ENCODE measurements around the gene ZNF483. TPM values are rescaled to one million over a fixed set of nuclear protein-coding genes. Genes with fewer than 3 reads are reported as not detected.

The ZNF483 gene
- total and polyA plus RNA-seq, 9 of the 15 experiments (the other 6 are each of a cell fraction or from before 2014, with no cell fraction given): 0.04 to 1.0 (median 0.38) TPM

- TF ChIP-seq ATF3 (IDR thresholded peaks at IDR 0.05) (peak; percentile 21; the same call in 1 of the 2 replicates), ATF3 (CRISPR knock-in tag; conservative IDR thresholded peaks at IDR 0.05) (no peak), ZNF511 (CRISPR knock-in tag; IDR thresholded peaks at IDR 0.05) (no peak), ZNF431 (CRISPR knock-in tag; IDR thresholded peaks at IDR 0.05) (no peak), MAFK (IDR thresholded peaks at IDR 0.05; ENCODE audit: low read length) (0 out of 2 replicates have a peak, but pooled peaks have one; percentile 3), CAMTA2 (CRISPR knock-in tag; conservative IDR thresholded peaks at IDR 0.05) (no peak), ZBTB40 (IDR thresholded peaks at IDR 0.05) (peak; percentile 68; the same call in 1 of the 2 replicates), ZBTB40 (CRISPR knock-in tag; IDR thresholded peaks at IDR 0.05) (no peak), CBX3 (IDR thresholded peaks at IDR 0.05; ENCODE audit: borderline replicate concordance in 1 of 2, low read length in 2 of 2) (no peak), POLR2B (IDR thresholded peaks at IDR 0.05; ENCODE audit: low read depth, partially characterized antibody) (peak; percentile 1), SETDB1 (IDR thresholded peaks at IDR 0.05; ENCODE audit: low read length) (no peak), KDM1A (IDR thresholded peaks at IDR 0.05) (peak; percentile 46 to 71), CREB3 (tag; conservative IDR thresholded peaks at IDR 0.05; ENCODE audit: low read depth) (no peak), TCF15 (CRISPR knock-in tag; IDR thresholded peaks at IDR 0.05) (no peak)
Measured at GRCh38 chr9:111484572-111484894, 40.4 kb upstream of the ZNF483 start (continued).

All from K562 (cell line).